CD4-positive, alpha-beta T cell treated with Interleukin-21 for 1 hour (primary cell): Measurements from ENCODE around the gene C4orf51.
A peak's percentile ranks its signal among the peaks of the same experiment; 100 is the strongest.

Experiments used
- DNase-seq: peaks from one replicate; pipeline ENCODE4 v3.0.0-alpha.2; 2020

Gene C4orf51

DNA sequence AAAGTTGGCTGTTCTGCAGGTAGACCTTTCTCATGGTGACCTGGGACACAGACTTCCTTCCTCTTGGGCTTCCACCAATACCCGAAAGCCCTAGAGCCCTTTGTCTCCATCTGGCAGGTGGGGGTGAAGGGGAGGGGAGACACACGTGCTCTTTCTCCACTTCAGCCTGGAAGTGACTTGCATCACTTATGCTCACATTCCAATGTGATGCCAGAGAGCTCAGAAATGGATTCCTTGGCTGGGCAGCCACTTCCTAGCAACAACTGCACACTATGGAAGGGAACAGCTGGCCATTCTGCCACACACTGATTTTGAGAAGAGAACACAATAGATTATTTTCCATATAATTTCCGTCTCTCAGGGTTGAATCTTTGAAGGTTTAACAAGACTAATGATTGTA, 36.3 kb downstream of the C4orf51 start:
- no peak for DNase-seq

DNA sequence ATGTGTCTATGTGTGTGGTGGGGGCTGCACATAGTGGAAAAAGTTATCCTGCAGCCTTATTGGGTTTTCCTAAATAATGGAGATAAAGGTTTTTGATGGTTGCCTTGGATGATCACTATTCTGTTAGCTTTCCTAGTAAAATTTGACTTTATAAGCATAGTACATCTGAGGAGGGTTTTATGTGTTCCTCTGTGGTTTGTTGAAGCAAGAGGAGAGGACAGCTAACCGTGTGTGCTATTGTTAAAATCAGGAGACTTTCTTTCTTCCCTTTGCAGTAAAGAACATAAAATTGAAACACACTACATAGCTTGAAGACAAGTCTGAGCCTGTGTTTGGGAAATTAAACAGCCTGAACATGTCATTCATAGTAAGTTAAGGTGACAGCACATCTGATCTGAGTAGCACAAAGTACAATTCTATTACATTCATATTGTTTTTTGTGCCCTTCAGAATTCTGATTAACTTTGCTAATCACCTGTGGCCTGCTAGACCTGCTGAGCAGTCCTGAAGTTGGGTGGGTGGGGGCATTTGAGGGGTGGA, 36.8 kb downstream of the C4orf51 start:
- no peak for DNase-seq

DNA sequence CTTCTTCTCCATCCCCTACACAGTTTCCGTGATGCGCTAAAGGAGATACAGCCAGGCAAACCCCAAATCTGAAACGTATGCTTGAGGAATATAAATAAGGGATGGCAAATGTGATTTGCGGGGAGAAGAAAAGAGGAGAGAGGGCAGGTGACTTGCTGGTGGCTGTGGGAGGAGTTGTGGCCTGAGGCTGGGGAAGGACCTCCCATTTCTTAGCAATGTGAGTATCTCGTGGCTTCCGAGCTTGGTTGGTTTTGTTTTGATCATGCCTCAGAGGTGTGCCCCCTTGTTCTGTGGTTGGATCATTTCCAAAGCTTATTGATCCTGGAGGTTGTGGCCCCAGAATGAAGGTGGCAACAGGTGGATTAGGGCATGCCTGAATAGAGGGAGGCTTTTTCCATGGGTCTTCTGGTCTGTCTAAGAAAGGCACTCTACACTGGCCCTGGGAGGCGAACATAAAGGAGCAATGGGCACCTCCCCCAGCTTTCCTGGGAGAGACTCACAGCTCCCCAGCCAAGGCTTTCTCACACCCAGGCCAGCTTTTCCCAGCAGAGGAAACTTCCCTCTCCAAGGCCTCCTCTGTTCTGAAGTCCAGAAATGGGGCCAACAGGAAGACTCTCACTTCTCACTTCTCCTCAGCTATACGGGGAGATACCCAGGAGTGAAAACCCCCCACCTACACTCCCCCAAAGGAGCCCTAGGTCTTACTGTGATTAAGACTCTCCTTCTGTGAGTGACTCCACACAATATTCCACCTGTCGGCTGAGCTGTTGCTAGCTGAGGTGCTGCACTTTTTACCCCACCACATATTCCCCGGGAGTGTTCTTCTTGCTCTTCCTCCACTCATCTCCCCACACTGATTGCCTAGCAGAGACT, 40.0 kb downstream of the C4orf51 start:
- DNase-seq: no peak

- DNase-seq: no peak
These were observed 40.7 kb downstream of the C4orf51 start for GRCh38 chr4:145720656-145721055.

DNA sequence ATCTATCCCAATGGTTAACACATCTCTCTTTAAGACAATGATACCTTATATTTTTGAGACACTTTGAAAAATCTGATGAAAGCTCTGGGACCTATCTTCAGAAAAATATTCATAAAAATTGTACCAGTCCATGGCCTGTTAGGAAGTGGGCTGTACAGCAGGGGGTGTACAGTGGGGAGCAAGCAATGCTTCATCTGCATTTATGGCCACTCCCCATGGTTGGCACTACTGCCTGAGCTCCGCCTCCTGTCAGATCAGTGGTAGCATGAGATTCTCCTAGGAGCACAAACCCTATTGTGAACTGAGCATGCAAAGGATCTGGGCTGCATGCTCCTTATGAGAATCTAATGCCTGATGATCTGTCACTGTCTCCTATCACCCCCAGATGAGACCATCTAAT, 42.6 kb downstream of the C4orf51 start:
- no peak for DNase-seq

DNA sequence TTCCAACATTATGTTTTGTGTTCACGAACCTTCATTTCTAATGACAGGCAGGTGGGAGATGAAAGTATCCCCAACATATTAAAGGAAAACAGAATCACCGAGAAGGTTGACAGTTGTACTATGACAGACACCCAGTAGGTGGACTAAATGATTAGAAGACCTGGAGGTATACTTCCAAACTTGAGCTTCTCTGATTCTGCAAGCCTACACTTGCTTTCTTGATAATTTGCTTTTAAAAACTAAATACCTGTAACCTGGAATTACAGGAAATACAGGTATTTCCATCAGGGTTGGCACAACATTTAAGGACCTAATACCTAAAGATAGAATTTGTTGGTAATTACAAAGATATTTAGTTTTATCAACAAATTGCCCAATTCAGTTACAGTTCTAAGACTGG, 43.4 kb downstream of the C4orf51 start:
- no peak for DNase-seq

DNA sequence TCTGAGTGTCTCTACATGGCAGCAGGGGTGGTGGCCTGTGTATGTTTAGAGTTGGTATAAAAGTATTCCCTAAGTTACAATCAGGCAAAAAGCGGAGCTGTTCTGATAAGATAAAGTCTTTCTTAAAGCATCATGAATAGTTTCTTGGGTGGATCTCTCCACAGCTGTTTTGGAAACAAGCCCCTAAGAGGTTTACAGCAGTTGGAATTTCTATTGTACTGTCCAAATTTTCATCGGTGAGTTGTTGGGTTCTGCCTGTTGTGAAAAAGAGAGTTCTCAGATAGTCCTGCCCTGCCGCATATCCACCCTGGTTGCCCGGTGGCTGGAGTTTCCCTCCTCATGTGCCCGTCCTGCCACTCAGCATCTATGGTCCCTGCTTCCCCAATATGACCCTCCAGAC, 50.1 kb downstream of the C4orf51 start:
- DNase-seq: no peak

DNA sequence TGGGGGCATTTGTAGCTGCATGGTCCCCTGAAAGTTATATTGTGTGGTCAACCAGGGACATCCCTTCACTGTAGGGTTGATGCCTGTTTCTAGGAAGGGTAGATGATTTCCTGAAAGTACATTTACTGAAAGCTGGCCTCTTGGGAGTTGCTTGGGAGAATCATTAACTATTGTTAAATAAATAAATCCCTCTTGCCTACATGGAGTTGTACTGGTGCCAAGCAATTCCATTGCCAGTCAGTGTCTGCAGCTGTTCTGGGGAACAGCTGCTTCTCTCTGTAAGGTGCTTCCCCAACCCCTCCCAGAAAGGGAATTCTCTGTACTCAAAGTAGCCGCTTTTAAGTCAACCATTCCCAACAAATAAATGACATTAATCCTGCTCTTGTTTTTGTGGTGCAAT, 51.1 kb downstream of the C4orf51 start:
- DNase-seq: no peak

DNA sequence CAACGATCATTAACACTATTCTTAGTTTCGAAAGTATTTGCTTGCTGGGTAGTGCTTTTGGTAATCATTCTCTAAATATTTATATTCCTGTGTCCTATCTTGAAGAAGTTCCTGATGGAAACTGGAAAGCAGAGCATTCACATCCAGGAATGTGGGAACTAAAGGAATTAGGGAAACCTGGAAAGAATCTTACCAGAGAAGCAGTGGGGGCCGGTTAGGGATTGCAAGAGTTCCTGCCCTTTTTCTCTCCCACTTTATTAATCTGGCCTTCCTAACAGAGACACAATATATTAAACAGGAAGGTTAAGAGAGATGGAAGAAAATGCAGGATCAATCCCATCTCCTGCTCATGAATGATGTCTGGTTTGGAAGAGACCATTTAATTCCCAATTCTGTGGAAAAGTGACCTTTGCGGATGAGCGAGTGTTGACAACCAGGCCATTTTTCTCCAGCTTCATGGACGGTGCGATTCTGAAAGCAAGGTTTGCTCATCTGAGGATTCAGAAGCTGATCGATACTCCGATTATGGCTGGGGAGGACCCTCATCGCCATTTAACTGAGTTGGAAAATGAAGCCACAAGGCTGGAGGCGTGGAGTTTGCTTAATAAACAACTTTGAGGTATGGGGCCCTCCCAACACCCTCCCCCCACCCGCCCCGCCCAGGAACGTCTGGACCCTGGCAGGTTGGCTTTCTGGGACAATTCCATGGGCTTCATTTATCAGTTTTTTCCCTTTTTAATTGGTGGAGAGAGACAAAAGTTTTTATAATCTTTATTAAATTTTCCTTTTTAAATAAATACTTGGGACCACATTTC, 52.3 kb downstream of the C4orf51 start:
- DNase-seq: no peak

DNA sequence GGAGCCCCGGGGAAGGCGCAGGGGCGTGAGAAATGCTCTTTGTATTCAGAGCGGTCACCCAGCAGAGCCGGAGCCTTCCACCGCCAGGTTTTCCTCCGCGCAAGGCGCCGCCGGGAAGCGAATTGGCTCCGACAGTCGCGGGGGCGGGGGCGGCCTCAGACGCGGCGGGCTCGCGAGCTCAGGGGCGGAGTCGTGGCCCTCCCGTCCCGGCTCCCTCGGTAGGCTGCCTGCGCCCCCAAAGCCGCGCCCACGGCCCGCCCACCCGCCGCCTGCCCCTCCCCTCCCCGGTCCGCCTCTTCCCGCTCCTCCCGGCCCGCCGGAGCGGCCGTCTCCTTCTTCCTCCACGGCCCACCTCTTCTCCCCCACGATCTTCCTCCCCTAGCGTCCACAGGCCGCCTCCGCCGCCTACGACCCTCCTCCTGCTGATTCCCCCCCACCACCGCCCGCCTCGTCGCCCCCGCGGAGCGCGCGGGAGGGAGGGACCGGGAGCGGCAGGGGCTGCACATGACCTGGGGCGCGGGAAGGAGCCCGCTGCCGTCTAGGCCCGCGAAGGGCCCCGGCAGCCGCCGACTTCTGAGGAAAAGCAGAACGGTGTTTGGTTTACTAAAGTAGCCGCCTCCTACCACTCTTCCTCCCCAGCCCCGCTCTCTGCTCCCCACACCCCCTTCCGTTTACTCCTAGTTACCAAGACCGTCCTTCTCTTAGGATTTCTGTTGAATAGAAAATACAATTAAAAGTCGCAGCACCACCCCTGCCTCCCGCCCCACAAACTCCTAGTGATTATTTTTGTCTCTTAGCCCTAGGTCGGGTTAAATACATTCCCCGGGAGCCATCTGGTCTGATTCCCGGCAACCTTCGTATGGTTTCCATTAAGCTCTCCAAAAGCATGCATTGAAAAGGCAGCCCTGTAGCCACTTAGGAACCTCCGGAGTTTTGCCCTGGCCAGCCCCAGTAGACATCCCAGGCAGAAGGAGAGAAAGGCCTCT, 53.2 kb downstream of the C4orf51 start:
- DNase-seq: peak; percentile 78

- DNase-seq: no peak
These were observed 54.1 kb downstream of the C4orf51 start for GRCh38 chr4:145734031-145734430.

GRCh38 chr4:145734576-145735346, 54.8 kb downstream of the C4orf51 start:
- DNase-seq: no peak

- no peak for DNase-seq
These were observed 55.4 kb downstream of the C4orf51 start for GRCh38 chr4:145735347-145735675.

- no peak for DNase-seq
These were observed 55.9 kb downstream of the C4orf51 start for GRCh38 chr4:145735827-145736226.

- no peak for DNase-seq
These were observed 56.4 kb downstream of the C4orf51 start for GRCh38 chr4:145736241-145736831.

GRCh38 chr4:145739845-145740244, 59.9 kb downstream of the C4orf51 start:
- no peak for DNase-seq

GRCh38 chr4:145740806-145741205, 60.9 kb downstream of the C4orf51 start:
- DNase-seq: no peak

- DNase-seq: no peak
These were observed 63.7 kb downstream of the C4orf51 start for GRCh38 chr4:145743641-145744040.

DNA sequence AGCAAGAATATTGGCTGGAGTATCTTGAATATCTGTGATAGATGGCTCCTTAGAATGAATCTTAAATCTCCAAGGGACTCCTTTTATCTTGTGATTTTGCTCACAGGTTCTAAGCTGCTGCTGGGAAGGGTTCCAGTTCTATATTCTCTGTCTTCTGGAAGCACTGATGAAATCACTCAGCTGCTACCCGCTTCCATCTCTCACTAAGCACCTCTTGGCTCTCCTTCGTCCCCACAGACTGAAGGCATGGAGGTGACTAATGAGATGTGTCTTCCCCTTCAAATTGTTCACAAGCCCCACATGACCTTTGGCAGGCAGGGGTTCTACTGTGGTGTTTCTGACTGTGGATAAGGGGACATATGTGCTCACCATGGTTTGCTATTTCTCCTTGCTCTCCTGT, 75.9 kb downstream of the C4orf51 start:
- no peak for DNase-seq

DNA sequence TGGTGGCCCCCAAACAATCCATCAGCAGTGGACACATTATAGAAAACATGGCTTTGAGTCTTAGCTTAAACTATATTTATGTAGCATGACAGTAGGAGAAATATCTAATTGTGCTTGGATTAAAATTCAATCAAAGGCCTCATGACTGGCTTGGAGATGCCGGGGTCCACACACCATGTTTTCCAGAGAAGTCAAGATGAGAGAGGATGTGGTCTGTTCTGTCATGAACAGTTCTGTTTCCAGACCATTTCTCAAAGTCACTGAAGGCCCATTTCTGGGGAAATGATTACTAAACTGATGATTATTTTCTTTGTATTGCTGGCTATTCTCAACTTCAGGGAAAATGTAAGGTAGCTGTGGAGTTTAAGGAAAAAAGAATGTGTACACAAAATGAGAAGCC, 76.3 kb downstream of the C4orf51 start:
- DNase-seq: no peak

DNA sequence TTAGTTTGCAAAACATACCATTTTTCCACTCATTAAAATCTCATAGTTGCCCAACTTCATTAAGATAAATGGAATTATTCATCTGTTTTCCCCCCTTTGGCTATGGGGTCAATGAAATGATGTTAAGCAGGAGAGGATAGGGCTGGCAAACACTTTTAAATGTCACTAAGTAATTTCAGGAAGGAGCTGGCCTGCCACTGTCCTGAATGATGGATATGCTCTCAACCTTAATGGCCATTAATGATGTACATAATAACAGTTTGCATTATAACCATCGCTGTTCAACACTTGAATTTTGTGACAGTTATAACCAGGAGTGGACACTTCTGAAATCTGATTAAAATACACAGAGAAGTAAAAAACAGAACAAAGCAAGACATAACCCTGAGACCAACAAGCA, 77.2 kb downstream of the C4orf51 start:
- DNase-seq: no peak

DNA sequence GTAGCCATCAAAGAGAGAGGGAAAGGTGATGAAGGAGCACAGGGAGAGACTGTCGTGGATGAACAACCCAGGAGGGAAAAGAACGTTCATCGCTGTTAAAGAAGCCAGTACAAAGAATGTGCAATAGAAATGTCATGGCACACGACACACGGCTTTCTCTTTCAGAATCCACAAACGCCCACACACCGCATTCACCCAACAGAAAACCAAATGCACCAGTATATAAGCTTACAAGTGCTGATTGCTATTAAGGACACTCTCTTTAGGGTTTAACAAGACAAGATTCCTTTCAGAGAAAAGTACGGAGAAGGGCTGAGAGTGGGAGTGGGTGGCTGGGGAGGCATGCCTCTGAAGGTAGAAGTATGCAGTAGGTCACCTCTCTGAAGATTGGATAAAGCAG, 80.2 kb downstream of the C4orf51 start:
- no peak for DNase-seq
